GM23248 (cell line): ENCODE measurements around the gene AQP4. TPM values are rescaled to one million over a fixed set of nuclear protein-coding genes. Genes with fewer than 3 reads are reported as not detected.

ENCODE experiments used
- DNase-seq: peaks from one replicate; pipeline ENCODE4 v3.0.0-alpha.2; 2015
- H2AFZ ChIP-seq: fragments of 200-600 bp; sonication (generic); 2 replicates; pipeline ENCODE4 v1.6.1; 2016; ENCODE audit warnings: antibody characterized with exemption
- H3F3A ChIP-seq: fragments of 200-600 bp; sonication (generic); 2 replicates; pipeline ENCODE4 v1.6.1; 2016; ENCODE audit warnings: mild to moderate bottlenecking, antibody characterized with exemption, mixed run types; ENCODE audit not compliant: insufficient read depth
- H3K27ac ChIP-seq: fragments of 200-600 bp; sonication (generic); 2 replicates; pipeline ENCODE4 v1.5.1; 2016; ENCODE audit warnings: mild to moderate bottlenecking
- H3K27me3 ChIP-seq: fragments of 200-600 bp; sonication (generic); replicated peaks from 2 replicates; pipeline ENCODE4 v1.6.1; 2016; ENCODE audit warnings: mild to moderate bottlenecking; ENCODE audit not compliant: insufficient read depth
- H3K36me3 ChIP-seq: fragments of 200-600 bp; sonication (generic); 2 replicates; pipeline ENCODE4 v1.6.1; 2016; ENCODE audit warnings: low read depth, mild to moderate bottlenecking
- H3K4me1 ChIP-seq: fragments of 200-600 bp; sonication (generic); 2 replicates; pipeline ENCODE4 v1.6.1; 2016; ENCODE audit warnings: mild to moderate bottlenecking; ENCODE audit not compliant: insufficient read depth
- H3K4me2 ChIP-seq: fragments of 200-600 bp; sonication (generic); one replicate; pipeline ENCODE4 v1.6.1; 2016; ENCODE audit warnings: mild to moderate bottlenecking; ENCODE audit not compliant: unreplicated experiment
- H3K4me3 ChIP-seq: fragments of 200-600 bp; sonication (generic); 2 replicates; pipeline ENCODE4 v1.5.1; 2016; ENCODE audit warnings: mild to moderate bottlenecking
- H3K79me2 ChIP-seq: fragments of 200-600 bp; sonication (generic); 2 replicates; pipeline ENCODE4 v1.6.1; 2016; ENCODE audit warnings: mild to moderate bottlenecking; ENCODE audit not compliant: insufficient read depth
- H3K9ac ChIP-seq: fragments of 200-600 bp; sonication (generic); 2 replicates; pipeline ENCODE4 v1.6.1; 2016; ENCODE audit warnings: mild to moderate bottlenecking
- H3K9me2 ChIP-seq: fragments of 200-600 bp; sonication (generic); 2 replicates; pipeline ENCODE4 v1.6.1; 2016; ENCODE audit warnings: mixed run types, mild to moderate bottlenecking, moderate library complexity; ENCODE audit not compliant: insufficient read depth
- H3K9me3 ChIP-seq: fragments of 200-600 bp; sonication (generic); one replicate; pipeline ENCODE4 v1.6.1; 2017; ENCODE audit warnings: low read depth
- H4K20me1 ChIP-seq: fragments of 200-600 bp; sonication (generic); 2 replicates; pipeline ENCODE4 v1.6.0; 2016; ENCODE audit not compliant: insufficient read depth
- EZH2 ChIP-seq: fragments of 200-600 bp; sonication (generic); IDR thresholded peaks from 2 replicates; pipeline ENCODE4 v1.6.1; 2018; ENCODE audit warnings: antibody characterized with exemption, mild to moderate bottlenecking; ENCODE audit not compliant: insufficient read depth, poor library complexity, severe bottlenecking
- EZH2phosphoT487 ChIP-seq: fragments of 200-600 bp; sonication (generic); IDR thresholded peaks from 2 replicates; pipeline ENCODE4 v1.6.1; 2018; ENCODE audit warnings: antibody characterized with exemption, moderate library complexity, mild to moderate bottlenecking, low read depth; ENCODE audit not compliant: insufficient read depth
- WGBS, 2 experiments: methylation state at CpG; one replicate each; pipeline ENCODE4 v1.1.6; 2015 to 2017; ENCODE audit warnings: low lambda C conversion rate in 2 of 2, low coverage in 1 of 2; ENCODE audit errors: missing lambda C conversion rate in 2 of 2; 5-methylcytosine and 5-hydroxymethylcytosine counted together
- in situ Hi-C: fragments of 300-500 bp; cut with MboI; formaldehyde crosslinking; loops from 2 replicates; pipeline ENCODE4 v1.15.0; 2020
- polyA plus RNA-seq: library from polyadenylated mRNA; unstranded; fragments of >200 nt; fragmentation: Nextera tagmentation; extraction: Ambion mirVana; gene quantifications from 2 replicates; pipeline ENCODE4 v1.2.1, GENCODE V29; 2016
- total RNA-seq: library from RNA; depleted of rRNA; stranded (reverse); fragments of >200 nt; shearing (Covaris generic); gene quantifications from 2 replicates; pipeline ENCODE4 v1.2.3, GENCODE V29; 2014

The AQP4 gene
- total and polyA plus RNA-seq, 2 experiments from 2014 or later: not detected

- Histone ChIP-seq H4K20me1 (no peaks in the 10 kb centered on the region), H3K4me2 (no peak overlapping the region), H3K9me3 (no peaks in the 10 kb centered on the region), H3K79me2 (no peaks in the 10 kb centered on the region), H3K36me3 (no peaks in the 10 kb centered on the region), H2AFZ (no peak overlapping the region), H3K9ac (no peak overlapping the region), H3K27me3 (no peaks in the 10 kb centered on the region), H3K27ac (no peak overlapping the region), H3K9me2 (no peaks in the 10 kb centered on the region), H3F3A (no peaks in the 10 kb centered on the region), H3K4me3 (no peak overlapping the region), H3K4me1 (no peaks in the 10 kb centered on the region)
- WGBS, 2 experiments: 19 to 22% methylated on average over 10 of the region's 10 CpGs
- TF ChIP-seq EZH2phosphoT487 (no peak), EZH2 (no peak)
- DNase-seq: no peak
- in situ Hi-C loops: no loop called here
These were observed 11.1 kb downstream of the AQP4 start for GRCh38 chr18:26854292-26854881.

- no peak overlapping the region for H2AFZ ChIP-seq
- H3K9me2 ChIP-seq: no peaks in the 10 kb centered on the region
- WGBS, 2 experiments: 22 to 35% methylated on average over 2 of the region's 2 CpGs
- H4K20me1 ChIP-seq: no peaks in the 10 kb centered on the region
- H3K79me2 ChIP-seq: no peaks in the 10 kb centered on the region
- no peak for TF ChIP-seq EZH2phosphoT487
- no peak for TF ChIP-seq EZH2
- H3K9me3 ChIP-seq: no peaks in the 10 kb centered on the region
- DNase-seq: no peak
- H3K36me3 ChIP-seq: no peaks in the 10 kb centered on the region
- no peak overlapping the region for H3K4me3 ChIP-seq
- no peak overlapping the region for H3K27ac ChIP-seq
- no peaks in the 10 kb centered on the region for H3K27me3 ChIP-seq
- H3K9ac ChIP-seq: no peak overlapping the region
- in situ Hi-C loops: no loop called here
- no peak overlapping the region for H3K4me2 ChIP-seq
- no peaks in the 10 kb centered on the region for H3F3A ChIP-seq
- H3K4me1 ChIP-seq: no peaks in the 10 kb centered on the region
These were observed 12.1 kb downstream of the AQP4 start for GRCh38 chr18:26853401-26853800.

GRCh38 chr18:26843760-26844159, 21.7 kb downstream of the AQP4 start:
- H3K4me1 ChIP-seq: no peaks in the 10 kb centered on the region
- H3K27ac ChIP-seq: no peak overlapping the region
- no peaks in the 10 kb centered on the region for H3K9me3 ChIP-seq
- no peak overlapping the region for H2AFZ ChIP-seq
- H4K20me1 ChIP-seq: no peaks in the 10 kb centered on the region
- H3K9ac ChIP-seq: no peak overlapping the region
- H3K4me2 ChIP-seq: no peak overlapping the region
- no peaks in the 10 kb centered on the region for H3K27me3 ChIP-seq
- in situ Hi-C loops: no loop called here
- DNase-seq: no peak
- TF ChIP-seq EZH2 (no peak), EZH2phosphoT487 (no peak)
- H3K4me3 ChIP-seq: no peak overlapping the region
- no peaks in the 10 kb centered on the region for H3F3A ChIP-seq
- no peaks in the 10 kb centered on the region for H3K36me3 ChIP-seq
- no peaks in the 10 kb centered on the region for H3K9me2 ChIP-seq
- 20 to 43% methylated on average over 1 of the region's 1 CpG for WGBS, 2 experiments
- H3K79me2 ChIP-seq: no peaks in the 10 kb centered on the region

- Histone ChIP-seq H3K4me3 (no peak overlapping the region), H3K36me3 (no peaks in the 10 kb centered on the region), H3F3A (no peaks in the 10 kb centered on the region), H2AFZ (no peak overlapping the region), H3K79me2 (no peaks in the 10 kb centered on the region), H4K20me1 (no peaks in the 10 kb centered on the region), H3K27ac (no peak overlapping the region), H3K27me3 (no peaks in the 10 kb centered on the region), H3K9me3 (no peaks in the 10 kb centered on the region), H3K4me2 (no peak overlapping the region), H3K9ac (no peak overlapping the region), H3K9me2 (no peaks in the 10 kb centered on the region), H3K4me1 (no peaks in the 10 kb centered on the region)
- DNase-seq: no peak
- in situ Hi-C loops: no loop called here
- TF ChIP-seq EZH2 (no peak), EZH2phosphoT487 (no peak)
- WGBS, 2 experiments: 43% methylated on average over 5 of the region's 5 CpGs
These were observed 24.5 kb downstream of the AQP4 start for GRCh38 chr18:26840965-26841364.

- in situ Hi-C loops: loop anchor here (10.0 kb wide), 1 partner anchor 55 kb away; no protein-coding TSS in a partner anchor
- 0 to 2% methylated on average over 2 of the region's 2 CpGs for WGBS, 2 experiments
- no peaks in the 10 kb centered on the region for H3K4me1 ChIP-seq
These were observed 25.9 kb downstream of the AQP4 start for GRCh38 chr18:26839609-26840008.

More at GRCh38 chr18:26839609-26840008, 25.9 kb downstream of the AQP4 start:
- Histone ChIP-seq H3K9me2 (no peaks in the 10 kb centered on the region), H3K27me3 (no peaks in the 10 kb centered on the region), H2AFZ (no peak overlapping the region), H4K20me1 (no peaks in the 10 kb centered on the region), H3K9ac (no peak overlapping the region), H3K4me2 (no peak overlapping the region), H3K79me2 (no peaks in the 10 kb centered on the region), H3K27ac (no peak overlapping the region), H3K9me3 (no peaks in the 10 kb centered on the region), H3K36me3 (no peaks in the 10 kb centered on the region), H3F3A (no peaks in the 10 kb centered on the region), H3K4me3 (no peak overlapping the region)
- TF ChIP-seq EZH2phosphoT487 (no peak), EZH2 (no peak)
- DNase-seq: no peak
